ENCODE results near the gene ZNF664. TPM values are rescaled to one million over a fixed set of nuclear protein-coding genes. Genes with fewer than 3 reads are reported as not detected.

ZNF664 gene
- total and polyA plus RNA-seq, 2 of the 8 experiments (the other 6 are each of a cell fraction or from before 2014, with no cell fraction given), result 22.8 to 51.4 TPM

- no peak overlapping the region for H4K91ac ChIP-seq (replicated peaks; ENCODE audit: insufficient read length, low read length)
- no peak overlapping the region for H4K5ac ChIP-seq (ENCODE audit: insufficient read length, low read depth, low read length)
- WGBS, 2 experiments (ENCODE audit: extremely low coverage in 1 of 2, insufficient coverage in 1 of 2, insufficient read length in 1 of 2, insufficient replicate concordance in 2 of 2, low coverage in 1 of 2, low lambda C conversion rate in 2 of 2, missing lambda C conversion rate in 1 of 2), result 88% methylated on average over 7 of the region's 7 CpGs; no CpG with 5 or more reads in 1 of the 2 experiments
- no peak overlapping the region for H3K27ac ChIP-seq (ENCODE audit: low read depth, low read length)
- H3K9ac ChIP-seq (replicated peaks in 1 of 4; ENCODE audit: extremely low read depth in 1 of 4, low read depth in 3 of 4, low read length in 3 of 4), result no peak overlapping the region
- no peaks in the 10 kb centered on the region; a peak in 2 of 7 replicates for H3K4me1 ChIP-seq (replicated peaks in 1 of 4; ENCODE audit: control insufficient read depth in 3 of 4, insufficient read depth in 4 of 4, low read length in 3 of 4)
- no peak overlapping the region for H2BK120ac ChIP-seq (replicated peaks; ENCODE audit: low read depth, low read length)
- H3K4ac ChIP-seq (replicated peaks; ENCODE audit: insufficient read length, low read depth, low read length), result no peak overlapping the region
- no peaks in the 10 kb centered on the region for H3K23me2 ChIP-seq (ENCODE audit: low read depth, low read length)
- H3K9me3 ChIP-seq (ENCODE audit: insufficient read depth in 2 of 2, low read depth in 1 of 2, low read length in 1 of 2), result no peaks in the 10 kb centered on the region
- H3K79me1 ChIP-seq (ENCODE audit: low read depth, low read length), result no peaks in the 10 kb centered on the region
- H3K79me2 ChIP-seq (ENCODE audit: control insufficient read depth in 1 of 2, insufficient read depth in 2 of 2, low read length in 2 of 2), result no peaks in the 10 kb centered on the region
- no peaks in the 10 kb centered on the region; a peak in 1 of 7 replicates for H3K27me3 ChIP-seq (replicated peaks in 1 of 4; ENCODE audit: control insufficient read depth in 3 of 4, extremely low read depth in 1 of 4, insufficient read depth in 3 of 4, low read length in 3 of 4)
- no peak overlapping the region for H2AK5ac ChIP-seq (ENCODE audit: low read depth, low read length)
- no peak overlapping the region for H2BK20ac ChIP-seq (ENCODE audit: low read length)
- H2BK15ac ChIP-seq (ENCODE audit: low read length), result no peak overlapping the region
- H3K18ac ChIP-seq (ENCODE audit: extremely low read depth, low read length), result no peak overlapping the region
- H4K20me1 ChIP-seq (replicated peaks in 1 of 2; ENCODE audit: control insufficient read depth in 1 of 2, insufficient read depth in 2 of 2, low read length in 2 of 2), result no peaks in the 10 kb centered on the region
- H3K14ac ChIP-seq (ENCODE audit: insufficient read length), result no peak overlapping the region
- ChIA-PET CTCF (ENCODE audit: partially characterized antibody) (interaction anchor here (0.6 to 1.9 kb wide), 2 partner anchors 12 to 988 kb away, joined by 3 to 7 read pairs; no protein-coding TSS in a partner anchor), POLR2A (ENCODE audit: partially characterized antibody) (interaction anchor here (0.7 kb wide), 1 partner anchor 300 kb away, joined by 3 read pairs; no protein-coding TSS in a partner anchor)
- H2BK12ac ChIP-seq (ENCODE audit: low read depth, low read length), result no peak overlapping the region
- H3K4me3 ChIP-seq (ENCODE audit: extremely low read depth in 1 of 4, insufficient read depth in 2 of 4, low read depth in 3 of 4, low read length in 4 of 4), result no peak overlapping the region
- FAIRE-seq (no peak), DNase-seq (ENCODE audit: low read depth in 1 of 2, low spot score in 2 of 2) (no peak)
- H3K36me3 ChIP-seq (ENCODE audit: control insufficient read depth in 2 of 4, insufficient read depth in 4 of 4, low read length in 3 of 4), result no peaks in the 10 kb centered on the region
- no peak overlapping the region for H2AFZ ChIP-seq (ENCODE audit: low read length)
- no peak overlapping the region for H2BK5ac ChIP-seq (ENCODE audit: low read depth, low read length)
- H4K8ac ChIP-seq (ENCODE audit: extremely low read depth, insufficient read depth, low read length), result no peak overlapping the region
- no peak overlapping the region for H3K56ac ChIP-seq (replicated peaks; ENCODE audit: insufficient read length, low read depth, low read length)
- H3K4me2 ChIP-seq (ENCODE audit: insufficient read depth in 1 of 2, low read depth in 2 of 2, low read length in 2 of 2), result no peak overlapping the region
- no peak overlapping the region for H3K23ac ChIP-seq (ENCODE audit: insufficient read length)
- TF ChIP-seq TAF7 (optimal IDR thresholded peaks at IDR 0.05; ENCODE audit: borderline replicate concordance, low read depth, low read length), result no peak
- no peak for TF ChIP-seq GABPA (IDR thresholded peaks at IDR 0.05; ENCODE audit: borderline replicate concordance, insufficient read depth, low read length)
- TF ChIP-seq SP1 (IDR thresholded peaks at IDR 0.05; ENCODE audit: low read depth, low read length), result no peak
- TF ChIP-seq SIRT6 (IDR thresholded peaks at IDR 0.05; ENCODE audit: low read length), result no peak
- no peak for TF ChIP-seq EZH2 (IDR thresholded peaks at IDR 0.05; ENCODE audit: low read depth, low read length, severe bottlenecking)
- no peak for TF ChIP-seq ATF3 (IDR thresholded peaks at IDR 0.05; ENCODE audit: insufficient read depth, low read depth, low read length)
- TF ChIP-seq YY1 (IDR thresholded peaks at IDR 0.05; ENCODE audit: low read depth, low read length), result no peak
- no peak for TF ChIP-seq HDAC6 (IDR thresholded peaks at IDR 0.05; ENCODE audit: low read depth, low read length)
- no peak for TF ChIP-seq TCF12 (IDR thresholded peaks at IDR 0.05; ENCODE audit: low read depth, low read length)
- TF ChIP-seq JUN (IDR thresholded peaks at IDR 0.05; ENCODE audit: low read depth, low read length), result no peak
- no peak for TF ChIP-seq HDAC2 (IDR thresholded peaks at IDR 0.05; ENCODE audit: borderline replicate concordance in 1 of 2, low read depth in 2 of 2, low read length in 2 of 2)
- TF ChIP-seq SAP30 (IDR thresholded peaks at IDR 0.05; ENCODE audit: insufficient read depth, insufficient replicate concordance, low read length), result no peak
- TF ChIP-seq NANOG (IDR thresholded peaks at IDR 0.05; ENCODE audit: insufficient read depth, low read depth, low read length, poor library complexity, severe bottlenecking), result no peak
- no peak for TF ChIP-seq BACH1 (IDR thresholded peaks at IDR 0.05; ENCODE audit: low read length)
These were observed 51.8 kb downstream of the ZNF664 start for GRCh38 chr12:124024776-124025175.
